Pons (tissue), 1 donor: ENCODE results near the gene HIRA.

ENCODE experiments used
- DNase-seq: peaks from one replicate; pipeline ENCODE4 v3.0.0-alpha.2; 2016; ENCODE audit warnings: low spot score

The HIRA gene

DNA sequence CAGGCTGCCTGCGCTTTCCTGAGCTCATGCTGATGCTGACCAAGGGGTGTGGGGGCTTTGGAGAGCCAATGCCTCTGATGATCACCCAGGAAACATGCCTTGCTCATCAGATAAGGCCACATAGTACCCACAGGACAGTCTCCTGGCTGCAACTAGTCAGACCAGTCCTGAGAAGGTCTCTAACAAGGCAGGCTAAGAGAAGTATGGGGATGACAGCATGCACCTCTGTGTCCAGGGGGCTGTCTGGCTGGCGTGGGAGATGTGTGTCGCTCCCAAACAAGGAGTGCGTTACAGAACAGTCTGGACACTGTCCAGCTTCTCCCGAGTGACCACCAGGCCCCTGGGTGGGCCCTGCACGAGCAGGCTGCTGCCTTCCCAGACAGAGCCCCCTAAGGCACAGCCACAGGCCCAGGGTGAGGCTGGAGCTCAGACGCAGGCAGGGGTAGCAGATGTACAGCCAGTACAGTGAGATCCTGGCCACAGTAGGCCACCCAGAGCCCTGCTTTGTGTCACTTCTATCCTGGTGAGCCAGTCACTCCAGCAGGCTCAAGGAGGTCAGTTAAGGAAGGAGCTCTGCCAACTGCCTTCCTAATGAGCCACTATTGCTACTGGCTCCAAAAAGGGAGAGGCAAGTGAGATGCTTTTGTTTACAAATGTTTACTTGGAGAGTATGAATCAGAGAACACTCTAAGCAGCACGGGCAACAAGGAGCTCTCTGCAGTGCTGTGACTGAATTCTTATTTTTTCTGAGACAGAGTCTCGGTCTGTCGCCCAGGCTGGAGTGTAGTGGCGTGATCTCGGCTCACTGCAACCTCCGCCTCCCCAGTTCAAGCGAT is 74.0 kb downstream of the HIRA start:
- DNase-seq = peak; percentile 28

DNA sequence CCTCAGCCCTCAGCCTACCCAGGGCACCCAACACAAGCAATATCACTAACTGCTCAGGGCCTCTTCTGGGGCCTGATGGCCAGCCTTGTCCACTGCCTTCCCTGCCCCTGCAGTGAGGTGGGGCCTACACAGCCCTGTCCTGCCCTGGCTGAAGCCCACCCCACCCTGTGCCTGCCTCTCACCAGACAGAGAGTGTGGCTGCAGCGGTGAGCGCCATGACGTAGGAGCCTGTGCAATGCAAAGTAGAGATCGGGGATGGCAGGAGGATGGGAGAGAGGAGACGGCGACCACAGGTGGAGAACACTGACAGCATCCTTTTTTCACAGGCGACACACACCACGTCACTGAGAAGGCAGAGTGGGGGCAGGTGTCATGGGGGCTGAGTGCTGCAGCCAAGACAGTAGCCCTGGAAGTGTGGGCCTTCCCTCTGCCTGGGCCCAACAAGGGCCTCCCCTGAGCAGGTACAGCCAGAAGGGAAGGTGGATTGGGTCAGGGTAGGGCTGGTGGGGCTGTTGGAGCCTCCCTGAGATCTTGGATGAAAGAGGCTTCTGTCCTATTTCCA is 74.7 kb downstream of the HIRA start:
- no peak for DNase-seq

- DNase-seq = no peak
Observed at GRCh38 chr22:19355413-19356157, 75.9 kb downstream of the HIRA start.

GRCh38 chr22:19354201-19354600 is 77.3 kb downstream of the HIRA start:
- no peak for DNase-seq

DNA sequence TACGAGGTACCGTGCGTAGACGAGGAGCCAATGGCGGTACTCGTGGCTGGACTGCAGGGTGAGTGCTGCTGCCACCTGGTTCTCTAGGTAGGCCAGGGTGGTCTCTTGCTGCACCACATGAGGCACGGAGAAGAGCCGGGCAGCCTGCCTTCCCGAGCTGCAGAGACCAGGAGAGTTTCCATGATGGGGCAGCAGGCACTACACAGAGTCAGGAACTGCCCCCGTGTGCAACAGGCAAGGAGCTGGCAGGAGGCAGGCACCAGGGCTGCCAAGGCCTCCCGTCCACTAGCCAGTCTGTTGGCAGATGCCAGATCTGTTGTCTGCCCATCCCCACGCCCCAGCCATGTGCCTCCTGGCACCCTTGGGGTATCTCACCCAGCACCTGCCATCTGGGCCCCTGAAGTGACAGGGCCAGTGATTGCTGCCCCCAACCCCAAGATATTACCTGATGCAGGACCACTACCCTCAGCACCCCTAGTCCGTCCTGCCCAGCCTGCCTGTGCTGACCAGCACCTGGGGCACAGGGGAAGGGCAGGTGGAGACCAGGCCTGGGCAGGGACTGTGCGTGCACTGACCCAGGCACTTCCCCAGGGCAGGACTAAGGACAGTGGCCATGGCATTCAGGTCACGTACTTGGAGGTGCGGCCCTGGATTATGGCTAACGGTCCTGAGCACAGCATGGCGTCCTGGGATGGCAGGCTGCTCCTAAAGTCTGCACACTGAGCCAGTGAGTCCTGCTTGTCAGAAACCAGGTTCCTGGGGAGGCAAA is 78.0 kb downstream of the HIRA start:
- DNase-seq = no peak

DNA sequence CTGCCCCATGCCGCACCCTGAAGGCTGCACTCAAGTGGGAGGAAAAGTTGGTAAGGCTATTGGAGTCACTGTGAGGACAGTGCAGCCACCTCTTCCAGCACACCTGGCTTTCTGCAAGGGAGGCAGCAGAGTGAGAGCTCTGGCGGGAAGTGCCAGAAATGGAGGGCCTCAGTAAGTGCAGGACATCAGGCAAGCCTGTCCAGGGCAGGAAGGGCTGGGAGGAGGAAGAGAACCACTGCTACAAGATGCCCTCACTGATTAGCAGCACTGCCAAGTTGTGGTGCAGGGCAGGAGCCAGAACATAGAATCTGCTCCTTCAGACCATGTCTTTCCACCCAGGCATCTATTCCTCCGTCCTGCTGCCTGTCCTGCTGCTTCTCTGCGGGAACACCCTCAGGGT is 78.8 kb downstream of the HIRA start:
- DNase-seq = no peak

DNA sequence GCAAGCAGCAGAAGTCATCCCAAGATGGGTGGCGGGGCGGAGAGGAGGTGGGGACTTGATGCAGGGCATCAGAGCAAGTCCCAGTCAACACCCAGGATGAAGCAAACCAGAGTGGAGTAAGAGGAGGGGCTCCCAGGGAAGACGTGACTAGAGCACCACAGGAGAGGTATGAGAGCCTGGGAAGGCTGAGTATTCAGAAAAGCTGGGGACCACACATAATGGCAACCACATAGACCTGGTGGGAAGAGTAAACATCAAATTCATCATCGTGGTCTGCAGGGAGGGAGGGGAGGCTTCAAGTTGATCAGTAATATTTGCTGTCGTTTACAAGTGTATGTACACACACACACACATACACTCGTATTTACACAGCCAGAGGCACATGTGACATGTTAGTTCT is 79.3 kb downstream of the HIRA start:
- DNase-seq = no peak

GRCh38 chr22:19351604-19352003 is 79.9 kb downstream of the HIRA start:
- DNase-seq = no peak

DNA sequence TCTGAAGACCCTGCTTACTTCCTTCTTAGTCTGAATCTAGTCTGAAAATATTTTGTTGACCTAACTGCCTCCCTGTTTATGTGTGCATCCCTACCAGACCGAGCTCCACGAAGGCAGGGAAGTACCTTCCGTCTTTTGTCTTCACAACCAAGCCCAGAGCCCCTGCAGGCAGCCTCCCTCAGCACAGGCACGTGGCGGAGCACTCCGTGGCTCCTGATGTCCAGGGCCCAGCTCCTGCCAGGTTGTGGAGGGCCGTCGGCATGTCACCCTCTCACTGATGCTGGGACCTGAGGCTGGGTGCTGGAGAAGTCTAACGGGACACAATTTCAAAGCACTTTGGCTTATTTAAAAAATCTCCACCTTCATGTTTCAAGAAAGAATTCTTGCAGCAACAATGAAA is 80.6 kb downstream of the HIRA start:
- no peak for DNase-seq

- DNase-seq = no peak
Observed at GRCh38 chr22:19350476-19350859, 81.1 kb downstream of the HIRA start.

DNA sequence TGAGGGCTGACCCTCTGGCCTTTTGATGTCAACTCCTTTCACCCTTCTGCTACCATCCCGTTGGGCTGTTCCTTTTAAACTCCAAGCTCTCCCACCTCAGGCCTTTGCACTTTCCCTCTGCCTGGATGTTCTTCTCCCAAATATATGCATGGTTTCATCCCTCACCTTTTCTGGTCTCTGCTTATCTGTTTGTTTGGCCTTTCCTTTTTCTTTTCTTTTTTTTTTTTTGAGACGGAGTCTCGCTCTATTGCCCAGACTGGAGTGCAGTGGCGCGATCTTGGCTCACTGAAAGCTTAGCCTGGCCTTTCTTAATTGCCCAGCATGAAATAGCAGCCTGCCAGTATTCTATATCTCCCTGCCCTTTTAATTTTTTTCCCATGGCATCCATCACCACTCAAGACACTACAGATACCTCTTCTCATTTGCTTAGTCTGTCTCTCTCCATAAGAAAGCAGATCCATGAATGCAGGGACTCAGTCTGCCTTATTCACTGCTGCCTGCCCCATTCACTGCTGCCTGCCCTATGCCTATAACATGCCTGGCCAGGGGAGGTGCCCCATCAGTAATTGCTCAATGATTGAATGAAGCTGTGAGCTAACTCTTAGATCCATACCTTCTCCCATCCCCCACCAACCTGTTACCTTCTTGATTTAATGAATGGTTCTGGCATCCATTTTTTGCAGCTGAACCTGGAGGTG is 81.6 kb downstream of the HIRA start:
- DNase-seq = no peak

DNA sequence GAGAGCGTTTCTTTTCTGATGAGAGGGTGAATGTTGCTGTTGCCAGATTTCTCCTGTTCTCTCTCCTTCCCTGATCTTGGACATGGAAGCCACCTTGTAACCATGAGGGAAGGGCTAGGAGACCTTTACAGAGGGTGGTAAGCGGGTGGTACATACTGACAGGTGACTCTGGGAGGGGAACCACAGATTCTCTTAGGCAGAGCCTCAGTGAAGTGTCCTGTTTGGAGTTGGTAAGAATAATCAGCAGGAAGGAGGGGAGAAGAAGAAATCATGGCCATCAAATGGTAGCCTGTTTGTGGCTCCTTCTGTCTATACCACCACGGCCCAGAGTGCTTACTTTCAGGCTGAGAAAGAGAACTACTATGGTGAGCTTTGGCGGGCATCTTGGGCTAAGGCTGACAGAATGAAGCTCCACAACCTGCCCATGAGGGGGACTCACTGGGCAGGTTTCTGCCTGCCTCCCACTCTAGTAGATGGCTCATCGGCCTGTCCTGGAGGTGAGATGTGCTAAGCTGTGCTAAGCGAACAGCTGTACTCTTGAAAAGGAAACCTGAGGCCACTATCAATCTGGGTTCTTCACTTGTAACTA is 84.8 kb downstream of the HIRA start:
- no peak for DNase-seq

GRCh38 chr22:19344420-19344819 is 87.1 kb downstream of the HIRA start:
- DNase-seq = no peak

GRCh38 chr22:19343470-19343869 is 88.1 kb downstream of the HIRA start:
- no peak for DNase-seq

GRCh38 chr22:19341500-19341899 is 90.0 kb downstream of the HIRA start:
- peak; percentile 42 for DNase-seq

GRCh38 chr22:19337137-19337536 is 94.4 kb downstream of the HIRA start:
- no peak for DNase-seq

DNA sequence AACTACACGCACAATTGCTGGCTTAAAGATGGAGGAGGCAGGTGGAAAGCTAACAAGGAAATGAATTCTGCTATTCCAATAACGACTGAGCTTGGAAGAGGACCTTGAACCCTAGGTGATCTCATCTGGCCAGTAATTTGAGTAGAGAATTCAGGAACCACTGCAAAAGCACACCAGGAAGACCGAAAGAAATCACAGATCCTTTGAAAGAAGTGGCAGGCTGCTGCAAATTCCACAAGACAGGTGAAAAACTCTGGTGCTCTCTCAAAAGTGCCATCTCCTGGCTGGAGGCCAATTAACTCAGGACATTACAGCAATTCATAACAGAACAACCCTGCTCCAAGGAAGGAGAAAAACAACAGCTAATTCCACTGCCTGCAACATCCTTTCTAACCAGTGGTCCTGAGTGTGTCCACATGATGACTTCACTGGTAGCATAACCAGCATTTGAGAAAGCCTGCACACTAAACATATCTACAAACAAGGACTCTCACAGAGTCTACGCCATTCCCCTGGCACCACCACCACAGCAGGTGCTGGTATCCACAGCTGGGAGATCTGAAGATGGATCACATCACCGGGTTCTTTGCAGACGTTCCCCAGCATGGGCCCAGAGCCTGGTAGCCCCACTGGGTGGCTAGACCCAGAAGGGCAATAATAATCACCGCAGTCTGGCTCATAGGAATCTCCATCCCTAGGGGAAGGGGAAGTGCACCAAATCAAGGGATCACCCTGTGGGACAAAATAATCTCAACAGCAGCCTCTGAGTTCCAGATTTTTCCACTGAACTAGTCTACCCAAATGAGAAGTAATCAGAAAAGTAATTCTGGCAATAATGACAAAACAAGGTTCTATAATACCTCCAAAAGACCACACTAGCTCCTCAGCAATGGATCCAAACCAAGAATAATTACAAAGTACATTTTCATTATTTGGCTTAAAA is 95.1 kb downstream of the HIRA start:
- no peak for DNase-seq

GRCh38 chr22:19331975-19332374 is 99.6 kb downstream of the HIRA start:
- DNase-seq = no peak

- no peak for DNase-seq
Observed at GRCh38 chr22:19331474-19331873, 100.1 kb downstream of the HIRA start.

DNA sequence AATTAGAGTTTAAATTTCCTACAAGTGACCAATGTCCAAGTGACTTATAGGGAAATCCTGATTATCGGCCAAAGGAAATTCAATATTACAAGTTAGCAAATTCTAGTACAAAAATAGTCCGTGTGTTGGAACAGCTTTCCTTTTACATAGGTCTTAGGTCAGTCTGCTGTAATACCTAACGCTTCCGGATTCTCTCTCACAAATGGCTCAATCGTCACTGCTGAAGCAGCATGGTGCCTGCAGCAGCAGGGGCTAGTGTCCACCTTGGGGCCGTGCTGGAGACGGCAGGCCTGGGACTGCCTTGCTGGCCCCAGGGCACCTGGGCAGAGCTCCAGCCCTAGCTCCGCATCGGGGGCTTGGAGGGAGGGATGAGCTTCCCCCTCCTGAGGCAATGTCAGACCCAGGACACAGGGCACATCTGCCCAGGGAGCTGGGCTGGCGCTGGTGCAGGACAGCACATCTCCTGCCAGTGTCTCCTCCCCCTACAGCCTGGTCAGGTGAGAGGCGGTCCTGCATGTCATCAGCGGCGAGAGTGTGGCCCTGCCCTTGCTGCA is 100.6 kb downstream of the HIRA start:
- DNase-seq = no peak
